GM18505 (cell line): ENCODE data around the gene POLR2E.

ENCODE experiments used
- ATAC-seq: cut with Tn5 transposase; IDR thresholded peaks from one replicate; pipeline ENCODE4 v1.9.1; 2021; ENCODE audit not compliant: unreplicated experiment
- POLR2A ChIP-seq: IDR thresholded peaks from 4 replicates; pipeline ENCODE4 v1.6.1; 2011; ENCODE audit warnings: borderline replicate concordance; ENCODE audit not compliant: insufficient read depth, insufficient read length; ENCODE audit errors: extremely low read depth

The POLR2E gene

DNA sequence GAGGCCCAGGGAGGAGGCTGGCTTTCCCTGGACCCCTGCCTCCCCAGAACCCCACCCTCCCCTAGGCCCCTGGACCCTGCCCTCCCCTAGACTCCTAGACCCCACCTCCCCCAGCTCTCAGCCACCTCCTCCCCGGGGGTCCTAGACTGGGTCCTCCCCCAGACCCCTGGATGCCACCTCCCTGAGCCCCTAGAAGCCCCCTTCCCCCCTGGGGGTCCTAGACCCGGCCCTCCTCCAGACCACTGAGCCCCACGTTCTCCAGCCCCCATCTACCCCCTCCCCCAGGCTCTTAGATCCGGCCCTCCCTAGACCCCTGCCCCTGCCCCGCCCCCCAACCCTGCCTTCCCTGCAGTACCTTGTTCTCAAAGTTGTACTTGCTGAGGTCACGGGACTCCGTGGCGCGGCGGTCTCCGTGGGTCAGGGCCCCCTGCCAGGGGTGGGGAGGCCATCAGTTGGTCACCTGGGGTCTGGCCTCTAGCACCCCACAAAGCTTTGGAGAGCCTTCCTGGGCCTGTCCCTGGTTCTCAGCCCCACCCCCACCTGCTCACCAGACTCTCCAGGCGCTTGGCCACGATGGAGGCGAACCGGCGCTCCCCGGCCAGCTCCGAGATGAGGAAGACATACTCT is 16.6 kb upstream of the POLR2E start:
- no peak for TF ChIP-seq POLR2A
- no peak for ATAC-seq

DNA sequence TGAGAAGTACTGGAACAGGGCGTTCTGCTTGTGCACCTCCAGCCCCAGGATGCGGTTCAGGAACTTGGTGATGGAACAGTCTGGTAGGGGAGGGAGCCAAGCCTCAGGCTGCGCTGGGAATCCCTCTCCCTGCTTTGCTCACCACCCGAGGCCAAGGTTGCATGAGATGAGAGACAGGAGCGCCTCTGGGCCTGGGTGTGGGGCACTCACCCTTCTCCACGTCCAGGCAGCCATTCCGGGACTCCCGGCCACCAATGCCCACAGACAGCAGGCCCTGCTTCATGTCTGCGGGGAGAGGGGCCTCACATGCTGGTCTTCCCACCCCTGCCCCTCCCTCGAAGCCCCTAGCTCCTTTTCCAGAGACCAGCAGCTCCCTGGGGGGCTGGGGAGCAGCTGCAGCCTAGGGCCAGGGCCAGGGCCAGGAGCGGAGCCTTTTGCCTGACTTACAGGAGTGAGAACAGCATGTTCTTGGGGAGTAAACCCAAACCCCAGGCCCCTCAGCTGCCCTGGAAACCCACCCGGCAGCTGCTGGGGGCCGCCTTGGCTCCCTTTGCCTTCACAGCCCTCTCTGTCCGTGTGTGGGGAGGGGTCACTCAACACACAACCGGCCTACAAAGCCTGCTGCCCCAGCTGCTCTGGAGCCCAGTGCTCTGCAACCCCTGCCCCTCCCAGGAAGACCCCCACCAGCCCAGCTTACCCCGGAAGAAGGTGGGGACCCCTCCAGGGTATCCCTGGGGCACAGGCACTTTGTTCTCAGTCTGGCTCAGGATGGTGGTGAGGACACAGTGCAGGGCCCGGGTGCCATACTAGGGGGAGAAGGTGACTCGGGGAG is 15.8 kb upstream of the POLR2E start:
- no peak for TF ChIP-seq POLR2A
- ATAC-seq: no peak

DNA sequence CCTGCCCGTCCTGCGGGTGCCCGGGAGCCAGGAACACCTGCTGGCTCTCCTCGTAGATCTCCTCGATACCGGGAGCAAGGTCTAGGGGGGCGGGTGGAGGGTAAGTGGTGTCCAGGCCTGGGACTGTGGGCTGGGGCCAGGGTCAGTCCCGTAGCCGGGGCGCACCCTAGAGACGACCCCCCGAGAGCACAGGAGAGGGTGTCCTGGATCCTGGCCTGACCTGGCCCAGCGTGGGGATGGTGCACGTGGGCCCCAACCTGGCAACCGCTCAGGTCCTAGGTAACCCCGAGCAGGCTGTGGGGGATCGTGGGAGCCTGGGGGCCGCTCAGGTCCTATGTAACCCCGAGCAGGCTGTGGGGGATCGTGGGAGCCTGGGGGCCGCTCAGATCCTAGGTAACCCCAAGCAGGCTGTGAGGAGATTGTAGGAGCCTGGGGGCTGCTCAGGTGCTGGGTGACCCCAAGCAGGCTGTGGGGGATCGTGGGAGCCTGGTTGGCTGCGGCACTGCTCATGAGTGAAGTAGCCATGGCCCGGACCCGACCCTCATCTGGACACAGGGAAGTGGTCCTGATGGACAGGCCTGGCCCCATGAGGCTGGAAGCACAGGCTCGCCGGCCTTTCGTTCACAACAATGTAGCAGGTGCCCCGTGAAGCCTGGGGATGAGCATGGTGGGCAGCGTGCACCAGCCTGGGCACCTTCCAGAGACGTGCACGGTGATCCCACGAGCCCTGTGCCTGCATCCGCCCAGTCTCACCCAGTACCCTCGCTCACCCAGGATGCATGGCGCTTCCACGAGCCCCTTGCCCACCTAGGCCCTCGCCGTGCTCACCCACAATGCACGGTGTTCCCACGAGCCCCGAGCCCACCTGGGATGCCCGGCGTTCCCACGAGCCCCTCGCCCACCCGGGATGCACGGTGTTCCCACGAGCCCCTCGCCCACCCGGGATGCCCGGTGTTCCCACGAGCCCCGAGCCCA is 14.8 kb upstream of the POLR2E start:
- ATAC-seq: no peak
- TF ChIP-seq POLR2A: no peak

DNA sequence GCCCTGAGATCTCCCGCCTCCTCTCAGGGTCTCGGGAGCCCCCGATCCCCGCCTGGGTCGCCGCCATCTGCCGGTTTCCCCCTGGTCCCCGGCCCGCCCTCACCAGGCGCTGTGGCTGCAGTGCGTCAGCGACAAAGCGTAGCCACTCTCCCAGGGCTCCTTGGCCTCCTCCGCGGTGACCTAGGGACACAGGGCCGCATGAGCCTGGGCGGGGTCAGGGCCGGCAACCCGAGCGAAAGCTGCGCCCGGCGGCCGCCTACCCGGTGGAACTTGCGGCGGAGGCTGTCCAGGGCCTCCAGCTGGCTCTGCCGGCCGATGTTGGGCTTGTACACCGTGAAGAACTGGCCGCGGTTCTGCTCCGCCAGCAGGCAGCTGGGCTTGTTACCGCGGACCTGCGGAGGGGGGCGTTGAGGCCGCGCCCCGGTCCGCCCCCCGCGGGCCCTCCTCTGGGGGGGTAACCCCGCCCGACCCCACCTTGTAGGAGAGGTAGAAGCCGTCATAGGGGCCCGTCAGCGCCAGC is 13.9 kb upstream of the POLR2E start:
- ATAC-seq: no peak
- no peak for TF ChIP-seq POLR2A

DNA sequence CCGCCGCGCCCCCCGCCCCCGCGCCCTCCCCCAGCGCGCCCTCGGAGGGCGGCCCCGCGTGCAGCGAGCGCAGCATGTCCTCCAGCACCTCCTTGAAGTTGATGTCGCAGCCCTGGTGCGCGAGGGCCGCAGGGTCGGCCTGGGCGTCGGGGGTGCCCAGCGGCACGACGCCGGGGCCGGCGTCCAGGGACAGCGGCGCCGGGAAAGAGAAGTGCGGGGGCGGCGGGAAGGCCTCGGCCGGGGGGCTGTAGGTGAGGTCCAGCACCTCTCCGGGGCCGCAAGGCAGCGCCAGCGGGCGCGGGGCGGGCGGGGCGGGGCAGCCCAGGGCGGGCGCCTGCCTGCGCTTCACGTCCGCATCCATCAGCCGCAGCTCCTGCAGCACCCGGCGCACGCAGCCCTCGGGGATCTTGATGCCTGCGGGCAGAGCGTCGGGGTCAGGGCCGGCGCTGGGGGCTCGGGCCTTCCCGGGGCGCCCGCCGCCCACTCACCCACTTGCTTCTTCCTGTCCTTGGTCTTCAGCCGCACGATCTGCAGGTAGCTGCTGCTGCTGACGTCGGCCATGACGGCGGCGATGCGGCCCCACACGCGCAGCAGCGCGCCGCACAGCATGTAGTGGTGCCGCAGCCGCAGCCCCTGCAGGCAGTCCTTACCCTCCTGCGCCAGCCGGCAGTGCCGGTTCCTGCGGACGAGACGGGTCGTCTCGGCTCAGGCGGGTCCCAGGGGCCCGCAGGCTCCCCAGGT is 13.3 kb upstream of the POLR2E start:
- TF ChIP-seq POLR2A: no peak
- ATAC-seq: no peak

DNA sequence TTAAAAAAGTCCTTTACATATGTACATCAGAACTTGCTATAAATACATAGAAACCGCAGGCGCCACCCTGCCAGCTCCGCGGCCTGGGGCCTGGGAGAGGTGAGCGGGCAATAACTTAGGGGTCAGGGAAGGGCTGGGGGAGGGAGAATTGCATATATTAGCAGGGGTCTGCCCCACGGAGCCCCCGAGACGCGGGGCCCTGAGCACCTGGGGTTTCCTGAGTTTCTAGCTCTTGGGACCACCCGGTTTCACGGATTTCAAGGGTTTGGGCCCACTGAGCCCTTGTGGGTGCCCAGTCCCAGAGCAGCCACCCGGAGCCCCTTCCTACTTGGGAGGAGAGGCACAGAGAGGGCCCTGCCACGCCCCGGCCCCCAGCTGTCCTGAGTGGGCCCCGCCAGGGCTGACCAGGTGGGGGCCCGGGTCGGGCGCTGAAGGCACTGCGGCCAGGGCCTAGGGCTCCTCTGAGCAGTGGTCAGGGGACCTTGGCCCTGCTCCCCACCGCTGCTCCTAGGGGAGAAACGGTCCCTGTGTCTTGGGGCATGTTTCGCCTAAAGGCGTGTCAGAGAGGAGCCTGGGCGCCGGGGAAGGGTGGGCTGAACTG is 12.6 kb upstream of the POLR2E start:
- peak; percentile 7 for TF ChIP-seq POLR2A
- ATAC-seq: no peak

DNA sequence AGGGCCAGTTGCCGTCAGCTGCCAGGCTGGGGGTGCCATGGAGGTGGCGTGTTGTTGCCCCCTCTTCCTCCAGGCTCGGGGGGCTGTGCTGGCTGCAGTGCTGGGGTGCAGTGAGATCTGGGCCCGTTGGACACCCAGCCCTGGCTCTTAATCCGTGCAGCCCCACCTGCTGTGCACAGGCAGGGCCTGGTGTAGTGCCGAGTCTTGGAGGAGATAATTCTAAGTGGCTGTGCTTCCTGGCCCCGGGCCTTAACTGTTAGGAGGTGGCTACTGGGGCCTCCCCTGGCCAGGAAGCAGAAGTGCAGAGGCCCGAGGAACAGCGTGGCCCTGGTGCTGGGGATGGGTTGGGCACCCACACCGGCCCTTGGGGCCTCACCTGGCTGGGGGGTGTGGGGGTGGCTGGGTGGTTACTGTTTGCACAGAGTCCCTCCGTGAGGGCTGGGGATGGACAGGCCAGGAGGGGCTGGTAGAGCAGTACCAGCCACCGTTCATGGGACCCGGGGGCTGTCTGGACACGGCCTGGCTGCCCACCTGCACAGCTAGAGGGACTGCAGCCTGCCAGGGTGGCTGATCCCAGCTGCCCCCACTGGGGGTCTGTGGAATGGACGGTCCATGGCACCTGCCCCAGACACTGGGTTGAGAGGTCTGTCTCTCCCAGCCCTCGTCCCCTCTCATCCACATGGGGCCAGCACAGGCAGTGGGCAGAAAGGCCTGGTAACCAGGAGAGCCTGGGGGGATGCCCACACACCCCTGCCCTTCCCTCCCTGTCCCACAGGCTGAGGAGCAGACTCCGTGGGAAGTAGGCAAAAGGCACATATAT is 11.9 kb upstream of the POLR2E start:
- ATAC-seq: no peak

DNA sequence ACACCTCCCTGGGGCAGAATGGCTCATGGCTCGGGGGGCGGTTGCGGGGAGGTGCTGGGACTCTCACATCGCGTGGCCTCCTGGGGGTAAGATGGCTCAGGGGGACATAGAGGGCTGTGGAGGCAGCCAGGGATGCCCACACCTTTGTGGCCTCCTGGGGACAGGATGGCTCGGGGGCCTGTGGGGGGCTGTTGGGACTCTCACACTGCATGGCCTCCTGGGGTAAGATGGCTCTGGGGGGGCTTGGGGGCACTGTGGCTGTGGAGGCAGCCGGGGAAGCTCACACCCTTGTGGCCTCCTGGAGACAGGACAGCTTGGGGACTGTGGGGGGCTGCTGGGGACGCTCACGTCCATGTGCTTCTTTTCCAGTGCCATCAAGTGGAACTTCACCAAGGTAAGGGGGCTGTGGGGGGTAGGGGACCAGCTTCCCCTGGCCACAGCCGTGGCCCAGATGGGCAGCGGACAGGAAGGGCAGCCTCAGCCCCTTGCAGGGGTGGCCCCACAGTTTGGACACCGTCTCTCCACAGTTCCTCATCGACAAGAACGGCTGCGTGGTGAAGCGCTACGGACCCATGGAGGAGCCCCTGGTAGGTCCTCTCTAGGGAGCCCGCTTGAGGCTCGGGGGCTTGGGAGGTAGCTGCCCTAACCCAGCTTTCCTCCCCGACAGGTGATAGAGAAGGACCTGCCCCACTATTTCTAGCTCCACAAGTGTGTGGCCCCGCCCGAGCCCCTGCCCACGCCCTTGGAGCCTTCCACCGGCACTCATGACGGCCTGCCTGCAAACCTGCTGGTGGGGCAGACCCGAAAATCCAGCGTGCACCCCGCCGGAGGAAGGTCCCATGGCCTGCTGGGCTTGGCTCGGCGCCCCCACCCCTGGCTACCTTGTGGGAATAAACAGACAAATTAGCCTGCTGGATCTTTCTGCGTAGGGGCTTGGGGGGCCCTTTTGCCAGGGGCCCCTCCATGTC is 11.0 kb upstream of the POLR2E start:
- ATAC-seq: no peak

More for the DNA sequence above, 11.9 kb upstream of the POLR2E start:
- TF ChIP-seq POLR2A: no peak

DNA sequence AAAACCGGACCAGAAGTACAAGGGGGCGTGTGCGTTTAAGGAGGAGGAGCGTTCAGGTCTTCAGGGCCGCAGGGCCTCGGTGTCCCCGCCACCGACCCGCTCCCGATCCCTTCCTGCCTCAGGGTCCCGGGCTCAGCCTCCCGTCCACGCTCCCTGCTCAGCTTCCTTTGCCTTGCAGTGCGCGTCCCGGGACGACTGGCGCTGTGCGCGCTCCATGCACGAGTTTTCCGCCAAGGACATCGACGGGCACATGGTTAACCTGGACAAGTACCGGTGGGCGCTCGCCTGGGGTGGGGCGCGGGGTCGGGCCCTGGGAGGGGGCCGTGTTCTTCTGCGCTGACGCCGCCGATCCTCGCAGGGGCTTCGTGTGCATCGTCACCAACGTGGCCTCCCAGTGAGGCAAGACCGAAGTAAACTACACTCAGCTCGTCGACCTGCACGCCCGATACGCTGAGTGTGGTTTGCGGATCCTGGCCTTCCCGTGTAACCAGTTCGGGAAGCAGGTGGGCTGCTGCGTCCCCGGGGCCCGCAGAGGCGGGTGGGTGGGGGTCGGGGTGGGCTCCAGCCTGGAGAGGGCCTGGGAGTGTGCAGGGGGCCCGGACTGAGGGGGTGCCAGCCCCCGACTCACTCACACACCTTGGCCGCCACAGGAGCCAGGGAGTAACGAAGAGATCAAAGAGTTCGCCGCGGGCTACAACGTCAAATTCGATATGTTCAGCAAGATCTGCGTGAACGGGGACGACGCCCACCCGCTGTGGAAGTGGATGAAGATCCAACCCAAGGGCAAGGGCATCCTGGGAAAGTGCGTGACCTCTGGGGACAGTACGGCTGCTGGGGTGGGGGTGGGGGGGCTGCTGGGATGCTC is 10.1 kb upstream of the POLR2E start:
- TF ChIP-seq POLR2A: no peak
- no peak for ATAC-seq

More for the DNA sequence above, 11.0 kb upstream of the POLR2E start:
- TF ChIP-seq POLR2A: peak; percentile 21
